Endothelial cell of umbilical vein (primary cell): ENCODE data around the gene OCA2.

Experiments used
- CTCF ChIP-seq, 2 donors: IDR thresholded peaks; 1 replicate in 1 of 2; 2 replicates in 1 of 2; pipeline ENCODE4 v1.5.1; 2011; ENCODE audit warnings: low read length in 2 of 2, mild to moderate bottlenecking in 2 of 2, moderate library complexity in 2 of 2, control low read depth in 1 of 2, inconsistent platforms in 1 of 2, low read depth in 1 of 2; ENCODE audit not compliant: insufficient read depth in 1 of 2; ENCODE audit errors: extremely low read depth in 1 of 2
- EZH2 ChIP-seq: IDR thresholded peaks from 2 replicates; pipeline ENCODE4 v1.6.1; 2012; ENCODE audit warnings: borderline replicate concordance, low read depth, mild to moderate bottlenecking, moderate library complexity, low read length, inconsistent platforms; ENCODE audit not compliant: severe bottlenecking
- FOS ChIP-seq: IDR thresholded peaks from 2 replicates; pipeline ENCODE4 v1.6.1; 2011; ENCODE audit warnings: mild to moderate bottlenecking, low read length, moderate library complexity, borderline replicate concordance; ENCODE audit not compliant: insufficient read depth
- POLR2A ChIP-seq: IDR thresholded peaks from 2 replicates; pipeline ENCODE4 v1.6.1; 2012; ENCODE audit warnings: low read depth, mild to moderate bottlenecking, control low read depth, low read length
- POLR2AphosphoS5 ChIP-seq: IDR thresholded peaks from 2 replicates; pipeline ENCODE4 v1.6.1; 2012; ENCODE audit warnings: low read depth, mild to moderate bottlenecking, control low read depth, low read length, moderate library complexity; ENCODE audit not compliant: insufficient read depth
- TF ChIP-seq, protein P1 (sequence below): IDR thresholded peaks from 2 replicates; pipeline ENCODE4 v1.6.1; 2011; ENCODE audit not compliant: insufficient read depth, insufficient read length

DNA sequence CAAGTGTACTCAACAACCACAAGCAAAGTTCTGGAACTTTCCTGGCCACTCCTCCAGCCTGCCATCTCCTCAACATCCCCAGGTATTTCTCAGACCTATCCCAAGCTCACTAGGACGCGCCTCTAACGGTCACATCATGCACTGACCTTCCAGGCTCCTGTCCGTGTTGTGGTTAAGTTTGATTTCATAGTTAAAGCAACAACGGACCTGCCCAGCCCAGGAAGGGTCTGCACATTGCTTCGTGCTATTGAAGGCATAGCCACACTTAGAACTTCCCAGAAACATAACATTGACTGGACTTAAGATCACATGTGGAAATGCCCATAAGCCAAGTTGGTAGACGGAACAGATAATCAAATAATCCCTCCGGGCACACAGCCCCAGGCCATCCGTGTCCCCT, 85.1 kb downstream of the OCA2 start:
- TF ChIP-seq POLR2A (no peak), CTCF (IDR thresholded peaks at IDR 0.05; ENCODE audit: extremely low read depth in 1 of 2, insufficient read depth in 1 of 2, low read depth in 1 of 2, low read length in 2 of 2) (no peak), POLR2AphosphoS5 (no peak), EZH2 (no peak), FOS (no peak)
- TF ChIP-seq, protein P1, sequence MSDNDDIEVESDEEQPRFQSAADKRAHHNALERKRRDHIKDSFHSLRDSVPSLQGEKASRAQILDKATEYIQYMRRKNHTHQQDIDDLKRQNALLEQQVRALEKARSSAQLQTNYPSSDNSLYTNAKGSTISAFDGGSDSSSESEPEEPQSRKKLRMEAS, result no peak
